Smooth muscle cell (in vitro differentiated cells): ENCODE data around the gene TLNRD1. TPM values are rescaled to one million over a fixed set of nuclear protein-coding genes. Genes with fewer than 3 reads are reported as not detected.
"Not testable (repeated sequence)": the region's sequence is repeated elsewhere in the genome, so short reads cannot be mapped to it uniquely, and the experiment has no call there.

Source experiments
- DNase-seq: peaks from one replicate; lab custom pipeline; 2025; ENCODE audit not compliant: unreplicated experiment; lab: John Stamatoyannopoulos, UW
- H2AFZ ChIP-seq: fragments of 200-600 bp; sonication (generic); 2 replicates; pipeline ENCODE4 v1.6.0; 2016; ENCODE audit warnings: antibody characterized with exemption, low read depth, mild to moderate bottlenecking
- H3F3A ChIP-seq: fragments of 200-600 bp; sonication (generic); 2 replicates; pipeline ENCODE4 v1.6.0; 2017; ENCODE audit warnings: antibody characterized with exemption, low read depth
- H3K27ac ChIP-seq: fragments of 200-600 bp; sonication (generic); 2 replicates; pipeline ENCODE4 v1.5.1; 2016; ENCODE audit warnings: low read depth, mild to moderate bottlenecking
- H3K27me3 ChIP-seq: fragments of 200-600 bp; sonication (generic); 2 replicates; pipeline ENCODE4 v1.6.1; 2016; ENCODE audit warnings: low read depth, mild to moderate bottlenecking
- H3K36me3 ChIP-seq: fragments of 200-600 bp; sonication (generic); 2 replicates; pipeline ENCODE4 v1.5.1; 2016; ENCODE audit warnings: low read depth
- H3K4me1 ChIP-seq: fragments of 200-600 bp; sonication (generic); 2 replicates; pipeline ENCODE4 v1.5.1; 2016; ENCODE audit warnings: low read depth
- H3K4me2 ChIP-seq: fragments of 200-600 bp; sonication (generic); 2 replicates; pipeline ENCODE4 v1.6.0; 2016; ENCODE audit warnings: mild to moderate bottlenecking
- H3K4me3 ChIP-seq: fragments of 200-600 bp; sonication (generic); 2 replicates; pipeline ENCODE4 v1.5.1; 2016; ENCODE audit warnings: mild to moderate bottlenecking
- H3K79me2 ChIP-seq: fragments of 200-600 bp; sonication (generic); 2 replicates; pipeline ENCODE4 v1.6.0; 2016; ENCODE audit warnings: low read depth, mild to moderate bottlenecking
- H3K9ac ChIP-seq: fragments of 200-600 bp; sonication (generic); 2 replicates; pipeline ENCODE4 v1.6.0; 2016; ENCODE audit warnings: low read depth
- H3K9me3 ChIP-seq: fragments of 200-600 bp; sonication (generic); replicated peaks from 2 replicates; pipeline ENCODE4 v1.5.1; 2016; ENCODE audit warnings: low read depth
- H4K20me1 ChIP-seq: fragments of 200-600 bp; sonication (generic); 2 replicates; pipeline ENCODE4 v1.6.0; 2016; ENCODE audit warnings: low read depth
- WGBS: methylation state at CpG from one replicate; pipeline ENCODE4 v1.1.7; 2016; ENCODE audit warnings: low lambda C conversion rate; 5-methylcytosine and 5-hydroxymethylcytosine counted together
- polyA plus RNA-seq: library from polyadenylated mRNA; unstranded; fragments of >200 nt; fragmentation: Nextera tagmentation; extraction: Ambion mirVana; gene quantifications from 2 replicates; pipeline ENCODE4 v1.2.1, GENCODE V29; 2016
- total RNA-seq: library from RNA; depleted of rRNA; stranded (reverse); fragments of >200 nt; gene quantifications from 2 replicates; pipeline ENCODE4 v1.2.3, GENCODE V29; 2014
- TF ChIP-seq, protein P1 (sequence below): fragments of 200-600 bp; sonication (generic); IDR thresholded peaks from 2 replicates; pipeline ENCODE4 v1.5.1; 2017; ENCODE audit warnings: borderline replicate concordance, mild to moderate bottlenecking, antibody characterized with exemption; ENCODE audit not compliant: insufficient read depth, poor library complexity, severe bottlenecking

The TLNRD1 gene
- total and polyA plus RNA-seq, 2 experiments from 2014 or later, result 11.3 to 14.1 TPM

DNA sequence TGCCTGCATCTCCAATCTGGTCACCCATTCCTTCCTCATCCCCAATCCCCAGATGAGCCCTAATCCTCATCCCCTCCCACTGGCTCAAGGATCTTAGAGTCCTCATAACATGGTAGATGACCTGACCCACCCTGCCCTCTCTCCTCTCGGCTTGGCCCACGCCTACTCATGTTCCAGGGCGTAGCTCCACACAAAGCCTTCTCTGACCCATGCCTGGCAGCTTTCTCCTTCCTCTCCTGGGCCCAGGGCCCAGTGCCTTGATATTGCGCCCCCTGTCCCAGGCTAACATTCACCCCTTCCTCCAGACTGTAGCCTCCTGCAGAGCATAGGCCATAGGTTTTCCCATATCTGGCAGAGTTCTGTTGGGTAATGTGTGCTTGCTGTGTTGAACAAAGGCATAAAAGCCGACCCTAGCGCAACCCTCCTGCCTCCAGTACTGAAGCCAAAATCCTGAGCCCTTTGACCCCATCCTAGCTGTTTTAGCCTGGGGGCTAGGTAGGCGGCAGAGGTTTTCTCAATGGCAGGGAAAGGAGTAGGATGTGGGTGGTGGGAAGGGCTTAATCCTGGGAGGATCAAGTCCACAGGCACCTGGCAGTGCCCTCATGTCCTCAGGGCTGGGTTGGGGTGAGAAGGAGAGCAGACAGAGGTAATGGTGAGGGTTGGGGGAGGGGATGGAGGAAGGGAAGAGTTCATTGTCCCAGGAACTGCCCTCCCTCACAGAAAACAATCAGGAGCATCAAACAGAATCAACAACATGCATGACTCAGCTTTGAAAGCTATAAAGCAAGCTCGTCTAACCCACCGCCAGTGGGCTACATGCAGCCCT, 46.6 kb upstream of the TLNRD1 start:
- WGBS, result 76% methylated on average over 9 of the region's 9 CpGs
- H3K36me3 ChIP-seq, result no peaks in the 10 kb centered on the region
- H3K9ac ChIP-seq, result no peak overlapping the region
- peaks cover 12% of the 10 kb centered on the region for H3K4me1 ChIP-seq
- no peaks in the 10 kb centered on the region for H3K9me3 ChIP-seq
- H3K4me2 ChIP-seq, result no peak overlapping the region
- DNase-seq, result no peak
- peaks cover 51% of the 10 kb centered on the region for H4K20me1 ChIP-seq
- H3F3A ChIP-seq, result no peaks in the 10 kb centered on the region
- no peaks in the 10 kb centered on the region for H3K79me2 ChIP-seq
- H3K27me3 ChIP-seq, result no peaks in the 10 kb centered on the region
- no peak overlapping the region for H3K4me3 ChIP-seq
- H2AFZ ChIP-seq, result no peak overlapping the region
- H3K27ac ChIP-seq, result no peak overlapping the region
- TF ChIP-seq, protein P1, sequence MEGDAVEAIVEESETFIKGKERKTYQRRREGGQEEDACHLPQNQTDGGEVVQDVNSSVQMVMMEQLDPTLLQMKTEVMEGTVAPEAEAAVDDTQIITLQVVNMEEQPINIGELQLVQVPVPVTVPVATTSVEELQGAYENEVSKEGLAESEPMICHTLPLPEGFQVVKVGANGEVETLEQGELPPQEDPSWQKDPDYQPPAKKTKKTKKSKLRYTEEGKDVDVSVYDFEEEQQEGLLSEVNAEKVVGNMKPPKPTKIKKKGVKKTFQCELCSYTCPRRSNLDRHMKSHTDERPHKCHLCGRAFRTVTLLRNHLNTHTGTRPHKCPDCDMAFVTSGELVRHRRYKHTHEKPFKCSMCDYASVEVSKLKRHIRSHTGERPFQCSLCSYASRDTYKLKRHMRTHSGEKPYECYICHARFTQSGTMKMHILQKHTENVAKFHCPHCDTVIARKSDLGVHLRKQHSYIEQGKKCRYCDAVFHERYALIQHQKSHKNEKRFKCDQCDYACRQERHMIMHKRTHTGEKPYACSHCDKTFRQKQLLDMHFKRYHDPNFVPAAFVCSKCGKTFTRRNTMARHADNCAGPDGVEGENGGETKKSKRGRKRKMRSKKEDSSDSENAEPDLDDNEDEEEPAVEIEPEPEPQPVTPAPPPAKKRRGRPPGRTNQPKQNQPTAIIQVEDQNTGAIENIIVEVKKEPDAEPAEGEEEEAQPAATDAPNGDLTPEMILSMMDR, result no peak

GRCh38 chr15:80955571-80956452, 44.9 kb upstream of the TLNRD1 start:
- not testable (repeated sequence) for H3K27me3 ChIP-seq, H3K9me3 ChIP-seq, H2AFZ ChIP-seq, DNase-seq, H3K9ac ChIP-seq, H3K79me2 ChIP-seq, H3K36me3 ChIP-seq, H3F3A ChIP-seq, H3K4me3 ChIP-seq
- Histone ChIP-seq H3K4me2 (peak overlapping the region; percentile 64), H3K27ac (peak overlapping the region; percentile 45), H4K20me1 (peaks cover 58% of the 10 kb centered on the region), H3K4me1 (peaks cover 12% of the 10 kb centered on the region)
- 46% methylated on average over 19 of the region's 19 CpGs for WGBS

DNA sequence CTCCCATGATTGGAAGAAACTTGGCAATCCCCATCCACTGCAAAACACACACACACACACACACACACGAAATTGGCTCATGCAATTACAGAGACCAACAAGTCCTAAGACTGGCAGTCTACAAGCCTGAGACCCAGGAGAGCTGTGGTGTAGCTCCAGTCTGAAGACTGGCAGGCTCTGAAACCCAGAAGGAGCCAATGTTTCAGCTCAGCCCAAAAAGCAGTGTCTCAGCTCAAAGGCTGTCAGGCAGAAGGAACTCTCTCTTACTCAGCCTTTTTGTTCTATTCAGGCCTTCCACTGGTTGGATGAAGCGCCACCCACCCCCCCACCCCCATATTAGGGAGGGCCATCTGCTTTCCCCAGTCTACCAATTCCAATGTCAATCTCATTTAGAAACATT, 43.2 kb upstream of the TLNRD1 start:
- no peaks in the 10 kb centered on the region for H3K79me2 ChIP-seq
- no peaks in the 10 kb centered on the region for H3K9me3 ChIP-seq
- peaks cover 12% of the 10 kb centered on the region for H3K4me1 ChIP-seq
- no peak overlapping the region for H3K27ac ChIP-seq
- 59% methylated on average over 2 of the region's 2 CpGs for WGBS
- H4K20me1 ChIP-seq, result peaks cover 68% of the 10 kb centered on the region
- no peaks in the 10 kb centered on the region for H3F3A ChIP-seq
- H3K4me3 ChIP-seq, result no peak overlapping the region
- peak overlapping the region; percentile 40 for H3K4me2 ChIP-seq
- H2AFZ ChIP-seq, result no peak overlapping the region
- DNase-seq, result no peak
- H3K9ac ChIP-seq, result no peak overlapping the region
- H3K36me3 ChIP-seq, result no peaks in the 10 kb centered on the region
- no peaks in the 10 kb centered on the region for H3K27me3 ChIP-seq
- TF ChIP-seq, protein P1, result no peak

- DNase-seq, result no peak
- Histone ChIP-seq H3K27ac (no peak overlapping the region), H3K4me2 (peak overlapping the region; percentile 40), H3F3A (no peaks in the 10 kb centered on the region), H2AFZ (no peak overlapping the region), H3K4me3 (no peak overlapping the region), H3K4me1 (peaks cover 12% of the 10 kb centered on the region), H3K79me2 (no peaks in the 10 kb centered on the region), H3K9me3 (no peaks in the 10 kb centered on the region), H3K36me3 (no peaks in the 10 kb centered on the region), H4K20me1 (peaks cover 64% of the 10 kb centered on the region), H3K27me3 (no peaks in the 10 kb centered on the region), H3K9ac (no peak overlapping the region)
- WGBS, result 78% methylated on average over 2 of the region's 2 CpGs
- TF ChIP-seq, protein P1, result no peak
These were observed 42.7 kb upstream of the TLNRD1 start for GRCh38 chr15:80957976-80958375.
